ENCODE measurements around the gene ERVW-1.
"Not testable (repeated sequence)": the region's sequence is repeated elsewhere in the genome, so short reads cannot be mapped to it uniquely, and the experiment has no call there.

The ERVW-1 gene

DNA sequence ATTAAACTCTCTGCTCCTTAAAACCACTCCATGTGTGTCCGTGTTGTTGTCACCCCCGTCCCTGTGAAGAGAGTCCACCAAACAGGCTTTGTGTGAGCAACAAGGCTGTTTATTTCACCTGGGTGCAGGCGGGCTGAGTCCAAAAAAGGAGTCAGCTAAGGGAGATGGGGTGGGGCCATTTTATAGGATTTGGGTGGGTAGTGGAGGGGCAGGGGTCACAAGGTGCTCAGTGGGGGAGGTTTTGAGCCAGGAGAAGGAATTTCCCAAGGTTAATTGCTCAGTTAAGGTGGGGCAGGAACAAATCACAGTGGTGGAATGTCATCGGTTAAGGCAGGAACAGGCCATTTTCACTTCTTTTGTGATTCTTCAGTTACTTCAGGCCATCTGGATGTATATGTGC is 1.4 kb upstream of the ERVW-1 start:
- not testable (repeated sequence) for H4K20me1 ChIP-seq (ENCODE audit: insufficient read depth, low read length); H3K4me1 ChIP-seq (ENCODE audit: insufficient read depth, low read length, severe bottlenecking); H3K27ac ChIP-seq (ENCODE audit: low read depth, low read length, poor library complexity, severe bottlenecking); H3F3A ChIP-seq (ENCODE audit: insufficient read depth, low read length); H3K27me3 ChIP-seq (ENCODE audit: insufficient read depth, low read length); H3K9ac ChIP-seq (ENCODE audit: low read length); H3K9me2 ChIP-seq (ENCODE audit: low read depth, low read length); H3K36me3 ChIP-seq (ENCODE audit: insufficient read depth, low read length); H3K9me3 ChIP-seq (ENCODE audit: low read length); H3K4me2 ChIP-seq (ENCODE audit: low read length); H2AFZ ChIP-seq (ENCODE audit: low read length); H3K79me2 ChIP-seq (ENCODE audit: insufficient read depth, low read length); H3K4me3 ChIP-seq (ENCODE audit: low read depth, low read length, poor library complexity, severe bottlenecking)

DNA sequence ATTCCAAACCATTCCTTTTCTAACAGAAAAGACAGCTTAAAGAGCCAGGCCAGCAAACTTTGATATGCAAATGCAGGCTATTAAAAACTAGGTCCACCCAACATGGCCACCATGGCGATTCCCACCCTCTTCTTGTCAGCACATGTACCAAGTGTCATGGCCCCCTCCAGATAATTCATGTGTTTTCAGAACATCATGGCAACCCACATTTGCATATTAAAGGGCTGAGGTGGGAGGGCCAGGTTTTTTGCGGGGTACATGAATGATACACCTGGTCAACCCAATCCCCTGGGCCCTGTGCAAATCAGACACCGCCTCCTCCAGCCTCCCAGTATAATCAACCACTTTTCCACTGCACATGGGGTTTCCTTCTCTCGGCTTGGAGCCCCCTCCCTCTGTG is 965 bp upstream of the ERVW-1 start:
- Histone ChIP-seq H4K20me1 (ENCODE audit: insufficient read depth, low read length) (no peaks in the 10 kb centered on the region), H3F3A (ENCODE audit: insufficient read depth, low read length) (no peaks in the 10 kb centered on the region)
- no peak for TF ChIP-seq EZH2 (IDR thresholded peaks at IDR 0.05; ENCODE audit: borderline replicate concordance, low read length)
- no peak for TF ChIP-seq CTCF (IDR thresholded peaks at IDR 0.05; ENCODE audit: low read length)

GRCh38 chr7:92478095-92478494 is 349 bp upstream of the ERVW-1 start:
- no peaks in the 10 kb centered on the region for H3K9me3 ChIP-seq (ENCODE audit: low read length)
- H3K27ac ChIP-seq (ENCODE audit: low read depth, low read length, poor library complexity, severe bottlenecking) = no peak overlapping the region
- H3F3A ChIP-seq (ENCODE audit: insufficient read depth, low read length) = no peaks in the 10 kb centered on the region
- no peak overlapping the region for H3K4me3 ChIP-seq (ENCODE audit: low read depth, low read length, poor library complexity, severe bottlenecking)
- no peaks in the 10 kb centered on the region for H3K9me2 ChIP-seq (ENCODE audit: low read depth, low read length)
- H2AFZ ChIP-seq (ENCODE audit: low read length) = no peak overlapping the region
- H3K27me3 ChIP-seq (ENCODE audit: insufficient read depth, low read length) = peaks cover 5% of the 10 kb centered on the region
- H3K79me2 ChIP-seq (ENCODE audit: insufficient read depth, low read length) = no peaks in the 10 kb centered on the region
- H3K4me2 ChIP-seq (ENCODE audit: low read length) = no peak overlapping the region
- H3K9ac ChIP-seq (ENCODE audit: low read length) = no peak overlapping the region
- H3K36me3 ChIP-seq (ENCODE audit: insufficient read depth, low read length) = no peaks in the 10 kb centered on the region
- no peaks in the 10 kb centered on the region for H3K4me1 ChIP-seq (ENCODE audit: insufficient read depth, low read length, severe bottlenecking)
- TF ChIP-seq CTCF (IDR thresholded peaks at IDR 0.05; ENCODE audit: low read length) = no peak
- TF ChIP-seq EZH2 (IDR thresholded peaks at IDR 0.05; ENCODE audit: borderline replicate concordance, low read length) = no peak
- H4K20me1 ChIP-seq (ENCODE audit: insufficient read depth, low read length) = no peaks in the 10 kb centered on the region

More for the DNA sequence above, 965 bp upstream of the ERVW-1 start:
- Histone ChIP-seq H3K9ac (ENCODE audit: low read length) (no peak overlapping the region), H3K9me2 (ENCODE audit: low read depth, low read length) (no peaks in the 10 kb centered on the region), H3K27ac (ENCODE audit: low read depth, low read length, poor library complexity, severe bottlenecking) (no peak overlapping the region), H3K4me1 (ENCODE audit: insufficient read depth, low read length, severe bottlenecking) (no peaks in the 10 kb centered on the region), H3K27me3 (ENCODE audit: insufficient read depth, low read length) (peaks cover 5% of the 10 kb centered on the region), H3K4me3 (ENCODE audit: low read depth, low read length, poor library complexity, severe bottlenecking) (no peak overlapping the region), H2AFZ (ENCODE audit: low read length) (no peak overlapping the region), H3K9me3 (ENCODE audit: low read length) (no peaks in the 10 kb centered on the region), H3K36me3 (ENCODE audit: insufficient read depth, low read length) (no peaks in the 10 kb centered on the region), H3K4me2 (ENCODE audit: low read length) (no peak overlapping the region), H3K79me2 (ENCODE audit: insufficient read depth, low read length) (no peaks in the 10 kb centered on the region)

DNA sequence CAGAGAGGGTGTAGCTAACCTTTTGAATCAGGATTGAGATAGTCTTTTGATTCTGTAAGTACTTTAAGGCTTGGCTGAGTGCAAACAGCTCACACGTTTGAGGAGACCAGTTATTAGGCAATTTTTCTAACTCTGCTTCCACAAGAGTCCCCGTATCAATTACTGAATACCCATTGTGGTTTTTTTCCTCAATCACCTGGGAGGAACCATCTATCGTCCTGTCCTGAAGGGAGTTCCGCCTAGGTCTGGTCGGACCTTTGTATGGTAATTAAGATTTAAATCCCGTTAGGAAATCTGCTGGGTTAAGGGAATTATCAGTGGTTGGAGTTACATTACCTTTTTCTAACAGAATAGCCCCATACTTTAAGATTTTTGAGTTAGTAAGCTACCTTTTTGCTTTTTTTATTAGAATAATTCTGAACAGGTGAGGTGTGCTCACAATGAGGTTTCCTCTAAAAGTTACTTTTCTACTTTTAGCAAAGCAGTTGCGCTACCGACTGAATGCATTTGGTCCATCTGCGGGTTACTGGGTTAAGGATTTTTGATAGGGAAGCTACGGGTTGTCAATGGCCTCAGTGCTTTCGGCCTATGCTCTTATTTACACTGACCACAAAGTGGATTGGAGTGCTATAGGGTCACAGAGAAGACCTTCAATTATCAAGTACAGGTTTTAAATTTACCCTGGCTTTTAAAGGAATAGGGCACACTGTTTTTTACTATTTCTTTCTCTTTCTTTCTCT is 1.7 kb downstream of the ERVW-1 start:
- H3K79me2 ChIP-seq (ENCODE audit: insufficient read depth, low read length); H3K9me3 ChIP-seq (ENCODE audit: low read length); H3K9ac ChIP-seq (ENCODE audit: low read length); H3K4me1 ChIP-seq (ENCODE audit: insufficient read depth, low read length, severe bottlenecking); H3K27ac ChIP-seq (ENCODE audit: low read depth, low read length, poor library complexity, severe bottlenecking); H2AFZ ChIP-seq (ENCODE audit: low read length); H3K4me2 ChIP-seq (ENCODE audit: low read length); H3F3A ChIP-seq (ENCODE audit: insufficient read depth, low read length); H3K27me3 ChIP-seq (ENCODE audit: insufficient read depth, low read length); H3K4me3 ChIP-seq (ENCODE audit: low read depth, low read length, poor library complexity, severe bottlenecking); H4K20me1 ChIP-seq (ENCODE audit: insufficient read depth, low read length); H3K9me2 ChIP-seq (ENCODE audit: low read depth, low read length); H3K36me3 ChIP-seq (ENCODE audit: insufficient read depth, low read length): not testable (repeated sequence)

GRCh38 chr7:92475261-92475770 is 2.4 kb downstream of the ERVW-1 start:
- not testable (repeated sequence) for H3K79me2 ChIP-seq (ENCODE audit: insufficient read depth, low read length); H3K4me1 ChIP-seq (ENCODE audit: insufficient read depth, low read length, severe bottlenecking); H3K27me3 ChIP-seq (ENCODE audit: insufficient read depth, low read length)

GRCh38 chr7:92473989-92474388 is 3.8 kb downstream of the ERVW-1 start:
- H3K79me2 ChIP-seq (ENCODE audit: insufficient read depth, low read length); H3K27ac ChIP-seq (ENCODE audit: low read depth, low read length, poor library complexity, severe bottlenecking); H3F3A ChIP-seq (ENCODE audit: insufficient read depth, low read length); H2AFZ ChIP-seq (ENCODE audit: low read length); H3K9ac ChIP-seq (ENCODE audit: low read length); H3K36me3 ChIP-seq (ENCODE audit: insufficient read depth, low read length); H4K20me1 ChIP-seq (ENCODE audit: insufficient read depth, low read length); H3K9me3 ChIP-seq (ENCODE audit: low read length); H3K9me2 ChIP-seq (ENCODE audit: low read depth, low read length); H3K4me2 ChIP-seq (ENCODE audit: low read length); H3K4me3 ChIP-seq (ENCODE audit: low read depth, low read length, poor library complexity, severe bottlenecking); H3K4me1 ChIP-seq (ENCODE audit: insufficient read depth, low read length, severe bottlenecking); H3K27me3 ChIP-seq (ENCODE audit: insufficient read depth, low read length): not testable (repeated sequence)

More at GRCh38 chr7:92475261-92475770, 2.4 kb downstream of the ERVW-1 start:
- H4K20me1 ChIP-seq (ENCODE audit: insufficient read depth, low read length); H3K9me2 ChIP-seq (ENCODE audit: low read depth, low read length); H3K4me2 ChIP-seq (ENCODE audit: low read length); H3K9me3 ChIP-seq (ENCODE audit: low read length); H3K27ac ChIP-seq (ENCODE audit: low read depth, low read length, poor library complexity, severe bottlenecking); H2AFZ ChIP-seq (ENCODE audit: low read length); H3K4me3 ChIP-seq (ENCODE audit: low read depth, low read length, poor library complexity, severe bottlenecking); H3F3A ChIP-seq (ENCODE audit: insufficient read depth, low read length); H3K9ac ChIP-seq (ENCODE audit: low read length); H3K36me3 ChIP-seq (ENCODE audit: insufficient read depth, low read length): not testable (repeated sequence)

Data from OCI-LY1 (cell line).